ENCODE results near the gene TXLNA.

GRCh38 chr1:32234792-32235191 lies 55.3 kb downstream of the TXLNA start:
- TF ChIP-seq CTCF (conservative IDR thresholded peaks at IDR 0.05; ENCODE audit: low read length) (no peak; the same call in 1 of the 2 replicates), EZH2phosphoT487 (IDR thresholded peaks at IDR 0.05; ENCODE audit: borderline replicate concordance) (no peak)
